ENCODE measurements around the gene ZSCAN22. TPM values are rescaled to one million over a fixed set of nuclear protein-coding genes. Genes with fewer than 3 reads are reported as not detected.

Gene ZSCAN22
- total and polyA plus RNA-seq, 2 of the 13 experiments (the other 11 are each of a cell fraction or from before 2014, with no cell fraction given) = 2.5 to 3.5 TPM

DNA sequence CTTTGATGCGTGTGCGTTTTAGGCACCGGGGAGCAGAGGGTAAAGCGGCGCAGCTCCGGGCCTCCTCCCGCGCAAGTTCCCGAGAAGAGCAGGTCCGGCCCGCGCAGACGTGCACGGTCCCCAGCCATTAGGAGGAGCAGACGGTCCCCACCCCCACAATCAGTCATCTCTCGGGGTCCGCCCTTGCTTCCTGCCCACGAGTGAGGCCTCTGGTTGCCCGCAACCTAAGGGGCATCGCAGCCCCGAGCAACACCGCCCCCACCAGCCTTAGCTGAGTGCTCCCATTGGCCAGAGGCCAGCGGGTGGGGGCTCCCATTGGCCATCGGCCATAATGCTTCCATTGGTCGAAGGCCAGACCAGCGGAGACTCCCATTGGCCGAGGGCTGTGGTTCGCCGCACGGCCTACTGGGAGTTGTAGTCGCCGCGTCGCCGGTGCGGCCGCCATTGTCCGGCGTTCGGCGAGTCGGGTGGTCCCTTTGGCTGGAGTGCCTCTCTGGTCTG, 48.2 kb upstream of the ZSCAN22 start, which contains the start of gene ZNF8 (continued):
- TF ChIP-seq ZNF792 (CRISPR knock-in tag; IDR thresholded peaks at IDR 0.05) (no peak; the same call in 1 of the 2 replicates), NBN (conservative IDR thresholded peaks at IDR 0.05) (no peak), SMARCC2 (IDR thresholded peaks at IDR 0.05) (no peak), ARID2 (CRISPR knock-in tag; IDR thresholded peaks at IDR 0.05; ENCODE audit: borderline replicate concordance) (no peak), KAT8 (CRISPR knock-in tag; IDR thresholded peaks at IDR 0.05) (peak; percentile 82), SATB2 (CRISPR knock-in tag; IDR thresholded peaks at IDR 0.05) (no peak), KDM4B (CRISPR knock-in tag; IDR thresholded peaks at IDR 0.05) (peak; percentile 16; the same call in 1 of the 2 replicates), ARNT (IDR thresholded peaks at IDR 0.05) (no peak), ZNF766 (CRISPR knock-in tag; IDR thresholded peaks at IDR 0.05; ENCODE audit: borderline replicate concordance) (no peak), NAIF1 (CRISPR knock-in tag; IDR thresholded peaks at IDR 0.05; ENCODE audit: borderline replicate concordance) (0 out of 2 replicates have a peak, but pooled peaks have one; percentile 21), ZNF136 (CRISPR knock-in tag; IDR thresholded peaks at IDR 0.05; ENCODE audit: low read depth) (no peak), ZNF260 (CRISPR knock-in tag; IDR thresholded peaks at IDR 0.05; ENCODE audit: borderline replicate concordance, low read depth) (no peak), SALL1 (CRISPR knock-in tag; IDR thresholded peaks at IDR 0.05) (peak; percentile 79), BRCA1 (CRISPR knock-in tag; IDR thresholded peaks at IDR 0.05) (no peak), ATM (IDR thresholded peaks at IDR 0.05; ENCODE audit: borderline replicate concordance) (no peak), FOXA3 (CRISPR knock-in tag; IDR thresholded peaks at IDR 0.05) (peak; percentile 22; the same call in 1 of the 2 replicates), ZNF431 (CRISPR knock-in tag; IDR thresholded peaks at IDR 0.05; ENCODE audit: borderline replicate concordance, low read depth) (no peak), ATF7-NPFF (CRISPR knock-in tag; IDR thresholded peaks at IDR 0.05; ENCODE audit: low read depth) (no peak), MAFF (IDR thresholded peaks at IDR 0.05; ENCODE audit: low read depth, low read length) (no peak), KLF15 (CRISPR knock-in tag; IDR thresholded peaks at IDR 0.05; ENCODE audit: borderline replicate concordance) (no peak), E2F2 (CRISPR knock-in tag; IDR thresholded peaks at IDR 0.05; ENCODE audit: borderline replicate concordance) (no peak), ZNF619 (CRISPR knock-in tag; IDR thresholded peaks at IDR 0.05) (0 out of 2 replicates have a peak, but pooled peaks have one; percentile 30), ZNF3 (CRISPR knock-in tag; IDR thresholded peaks at IDR 0.05) (no peak), SYNCRIP (IDR thresholded peaks at IDR 0.05; ENCODE audit: insufficient read depth, low read depth, low read length) (no peak), CC2D1A (CRISPR knock-in tag; IDR thresholded peaks at IDR 0.05) (no peak), HNRNPUL1 (IDR thresholded peaks at IDR 0.05; ENCODE audit: low read depth, low read length) (no peak), MIER2 (CRISPR knock-in tag; IDR thresholded peaks at IDR 0.05) (no peak), TRIM24 (CRISPR knock-in tag; IDR thresholded peaks at IDR 0.05) (no peak), PRDM15 (CRISPR knock-in tag; IDR thresholded peaks at IDR 0.05) (no peak), ZNF816 (CRISPR knock-in tag; IDR thresholded peaks at IDR 0.05; ENCODE audit: borderline replicate concordance) (no peak; the same call in 1 of the 2 replicates), ZNF780A (CRISPR knock-in tag; IDR thresholded peaks at IDR 0.05) (no peak)
